GM06990 (cell line): ENCODE measurements around the gene ATP10D.

Experiments used
- DNase-seq: peaks from one replicate; pipeline ENCODE4 v3.0.0-alpha.2; 2011; ENCODE audit not compliant: insufficient read length; ENCODE audit errors: extremely low read depth
- H3K27me3 ChIP-seq: replicated peaks from 2 replicates; pipeline ENCODE4 v1.6.0; 2011; ENCODE audit warnings: low read length; ENCODE audit not compliant: control insufficient read depth, insufficient read depth
- H3K36me3 ChIP-seq: 2 replicates; pipeline ENCODE4 v1.5.1; 2011; ENCODE audit warnings: low read length; ENCODE audit not compliant: control insufficient read depth, insufficient read depth
- H3K4me3 ChIP-seq: replicated peaks from 2 replicates; pipeline ENCODE4 v1.5.1; 2011; ENCODE audit warnings: low read depth, mild to moderate bottlenecking, control low read depth, low read length
- TF ChIP-seq, protein P1 (sequence below): IDR thresholded peaks from 2 replicates; pipeline ENCODE4 v1.5.1; 2011; ENCODE audit warnings: low read length, control low read depth, mild to moderate bottlenecking, inconsistent platforms; ENCODE audit not compliant: insufficient read depth, poor library complexity, severe bottlenecking

Gene ATP10D

DNA sequence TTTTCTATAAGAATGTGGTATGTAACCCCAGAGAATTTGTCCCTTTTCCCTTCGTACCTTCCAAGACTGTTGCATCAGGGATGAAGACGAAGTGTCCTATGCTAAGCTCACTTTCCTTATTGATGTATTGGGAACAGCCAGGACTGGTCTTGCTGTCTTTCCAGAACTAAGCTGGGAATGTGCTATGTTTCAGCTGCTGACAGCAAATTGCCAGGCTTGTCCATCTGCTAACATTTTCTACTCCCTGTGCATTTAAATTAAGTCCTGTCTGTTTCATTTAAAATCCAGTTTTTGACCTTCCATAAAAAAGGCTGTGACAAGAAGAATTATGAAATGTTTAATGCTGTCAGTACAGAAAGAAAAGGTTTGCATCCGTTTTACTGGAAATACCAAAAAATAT is 87.9 kb downstream of the ATP10D start:
- TF ChIP-seq, protein P1, sequence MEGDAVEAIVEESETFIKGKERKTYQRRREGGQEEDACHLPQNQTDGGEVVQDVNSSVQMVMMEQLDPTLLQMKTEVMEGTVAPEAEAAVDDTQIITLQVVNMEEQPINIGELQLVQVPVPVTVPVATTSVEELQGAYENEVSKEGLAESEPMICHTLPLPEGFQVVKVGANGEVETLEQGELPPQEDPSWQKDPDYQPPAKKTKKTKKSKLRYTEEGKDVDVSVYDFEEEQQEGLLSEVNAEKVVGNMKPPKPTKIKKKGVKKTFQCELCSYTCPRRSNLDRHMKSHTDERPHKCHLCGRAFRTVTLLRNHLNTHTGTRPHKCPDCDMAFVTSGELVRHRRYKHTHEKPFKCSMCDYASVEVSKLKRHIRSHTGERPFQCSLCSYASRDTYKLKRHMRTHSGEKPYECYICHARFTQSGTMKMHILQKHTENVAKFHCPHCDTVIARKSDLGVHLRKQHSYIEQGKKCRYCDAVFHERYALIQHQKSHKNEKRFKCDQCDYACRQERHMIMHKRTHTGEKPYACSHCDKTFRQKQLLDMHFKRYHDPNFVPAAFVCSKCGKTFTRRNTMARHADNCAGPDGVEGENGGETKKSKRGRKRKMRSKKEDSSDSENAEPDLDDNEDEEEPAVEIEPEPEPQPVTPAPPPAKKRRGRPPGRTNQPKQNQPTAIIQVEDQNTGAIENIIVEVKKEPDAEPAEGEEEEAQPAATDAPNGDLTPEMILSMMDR: no peak
- no peak for DNase-seq
- H3K36me3 ChIP-seq: peaks cover 12% of the 10 kb centered on the region
- H3K27me3 ChIP-seq: no peaks in the 10 kb centered on the region
- no peak overlapping the region for H3K4me3 ChIP-seq

DNA sequence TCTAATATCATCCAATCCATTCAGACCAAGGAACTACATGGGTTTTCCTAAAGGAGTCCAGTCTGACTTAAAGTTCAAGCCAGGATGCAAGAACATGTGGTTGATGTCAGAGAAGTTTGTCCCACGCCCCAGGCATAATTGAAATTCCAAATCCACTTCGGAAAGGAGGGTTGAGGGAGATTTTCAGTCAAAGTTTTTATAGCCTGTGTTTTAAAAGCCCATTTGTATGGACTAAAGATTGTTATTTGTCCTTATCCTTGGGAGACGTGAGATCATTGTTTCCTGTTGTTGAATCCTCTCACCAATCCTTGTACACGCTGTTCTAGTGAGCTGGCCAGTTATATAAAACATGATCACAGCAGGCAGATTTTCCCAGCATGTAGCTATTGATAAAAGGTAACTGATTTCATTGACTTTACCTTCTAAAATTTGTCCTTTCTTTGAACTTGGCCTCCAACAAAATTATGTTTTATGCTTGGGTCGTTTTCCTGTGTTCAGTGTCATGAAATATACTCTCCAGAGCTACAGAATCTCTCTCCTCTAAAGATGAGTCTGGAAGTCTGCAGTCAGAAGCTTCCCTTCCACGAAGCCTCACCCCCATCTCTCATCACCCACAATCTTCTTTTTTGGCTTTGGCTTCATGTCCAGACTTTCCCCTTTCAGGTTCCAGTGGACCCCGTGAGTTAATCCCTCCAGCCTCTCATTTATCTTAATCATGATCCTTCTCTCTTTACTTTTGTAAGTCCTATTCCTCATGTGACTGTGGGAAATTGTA is 92.9 kb downstream of the ATP10D start:
- no peaks in the 10 kb centered on the region for H3K27me3 ChIP-seq
- TF ChIP-seq, protein P1: no peak
- H3K36me3 ChIP-seq: peaks cover 6% of the 10 kb centered on the region
- no peak overlapping the region for H3K4me3 ChIP-seq
- DNase-seq: no peak

DNA sequence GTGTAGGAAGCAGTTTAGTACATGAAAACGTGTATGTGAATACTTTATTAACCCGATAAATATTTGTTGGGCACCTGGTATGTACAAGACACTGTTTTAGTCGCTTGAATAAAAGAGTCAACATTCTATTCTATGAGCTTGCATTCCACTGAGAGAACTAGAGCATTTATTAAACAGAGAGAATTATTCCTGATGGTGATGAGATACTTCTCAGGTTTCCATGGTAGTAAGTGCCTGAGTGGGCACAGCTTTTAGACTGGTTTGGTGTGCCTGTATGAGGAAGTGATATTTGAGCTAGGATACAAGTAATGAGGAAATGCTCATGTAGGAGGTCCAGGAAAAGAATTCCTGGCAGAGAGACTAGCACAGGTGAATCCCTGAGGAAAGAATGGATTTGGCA is 94.2 kb downstream of the ATP10D start:
- H3K36me3 ChIP-seq: peaks cover 6% of the 10 kb centered on the region
- TF ChIP-seq, protein P1: no peak
- H3K27me3 ChIP-seq: no peaks in the 10 kb centered on the region
- no peak overlapping the region for H3K4me3 ChIP-seq
- DNase-seq: no peak

- no peak overlapping the region for H3K4me3 ChIP-seq
- DNase-seq: no peak
- H3K36me3 ChIP-seq: peaks cover 4% of the 10 kb centered on the region
- TF ChIP-seq, protein P1: no peak
- no peaks in the 10 kb centered on the region for H3K27me3 ChIP-seq
These were observed 105.2 kb downstream of the ATP10D start for GRCh38 chr4:47590325-47590724.

- DNase-seq: no peak
- Histone ChIP-seq H3K27me3 (no peaks in the 10 kb centered on the region), H3K36me3 (no peaks in the 10 kb centered on the region), H3K4me3 (no peak overlapping the region)
- TF ChIP-seq, protein P1: no peak
These were observed 112.6 kb downstream of the ATP10D start for GRCh38 chr4:47597696-47598095.

- TF ChIP-seq, protein P1: no peak
- no peak for DNase-seq
- Histone ChIP-seq H3K27me3 (no peaks in the 10 kb centered on the region), H3K4me3 (no peak overlapping the region), H3K36me3 (no peaks in the 10 kb centered on the region)
These were observed 113.2 kb downstream of the ATP10D start for GRCh38 chr4:47598320-47598719.
